ENCODE data around the gene TPRG1. TPM values are rescaled to one million over a fixed set of nuclear protein-coding genes. Genes with fewer than 3 reads are reported as not detected.

The TPRG1 gene
- total and polyA plus RNA-seq, 2 experiments from 2014 or later, result 0.43 TPM; not detected in 1

GRCh38 chr3:189304465-189305351 lies 132.9 kb downstream of the TPRG1 start:
- H3K9me2 ChIP-seq (replicated peaks; ENCODE audit: insufficient read depth), result no peaks in the 10 kb centered on the region
- no peaks in the 10 kb centered on the region for H3K27me3 ChIP-seq
- H4K20me1 ChIP-seq (ENCODE audit: insufficient read depth, poor library complexity, severe bottlenecking), result no peaks in the 10 kb centered on the region
- H2AFZ ChIP-seq, result peak overlapping the region; percentile 29
- H3K4me1 ChIP-seq (ENCODE audit: insufficient read depth), result peaks cover 34% of the 10 kb centered on the region
- H3K36me3 ChIP-seq (replicated peaks; ENCODE audit: insufficient read depth, low read depth), result no peaks in the 10 kb centered on the region
- peak overlapping the region; percentile 93 for H3K27ac ChIP-seq
- peak overlapping the region; percentile 60 for H3K4me2 ChIP-seq
- WGBS (ENCODE audit: low lambda C conversion rate, missing lambda C conversion rate), result 22% methylated on average over 10 of the region's 10 CpGs
- no peak overlapping the region for H3K4me3 ChIP-seq
- H3K79me2 ChIP-seq, result no peaks in the 10 kb centered on the region
- H3K9me3 ChIP-seq (ENCODE audit: low read depth), result no peaks in the 10 kb centered on the region
- TF ChIP-seq EZH2 (IDR thresholded peaks at IDR 0.05; ENCODE audit: borderline replicate concordance) (no peak), CTCF (IDR thresholded peaks at IDR 0.05; ENCODE audit: poor library complexity) (no peak), EZH2phosphoT487 (IDR thresholded peaks at IDR 0.05; ENCODE audit: low read depth, severe bottlenecking, unreplicated experiment) (no peak)
- peak; percentile 54 for DNase-seq (ENCODE audit: low spot score)

- Histone ChIP-seq H3K27me3 (no peaks in the 10 kb centered on the region), H3K9me3 (ENCODE audit: low read depth) (no peaks in the 10 kb centered on the region), H3K79me2 (no peaks in the 10 kb centered on the region), H3K4me2 (peak overlapping the region; percentile 60), H3K4me3 (no peak overlapping the region), H3K4me1 (ENCODE audit: insufficient read depth) (peaks cover 39% of the 10 kb centered on the region), H3K27ac (peak overlapping the region; percentile 93), H2AFZ (peak overlapping the region; percentile 29), H3K36me3 (replicated peaks; ENCODE audit: insufficient read depth, low read depth) (no peaks in the 10 kb centered on the region), H4K20me1 (ENCODE audit: insufficient read depth, poor library complexity, severe bottlenecking) (no peaks in the 10 kb centered on the region), H3K9me2 (replicated peaks; ENCODE audit: insufficient read depth) (no peaks in the 10 kb centered on the region)
- WGBS (ENCODE audit: low lambda C conversion rate, missing lambda C conversion rate), result 44% methylated on average over 1 of the region's 1 CpG
- no peak for TF ChIP-seq CTCF (IDR thresholded peaks at IDR 0.05; ENCODE audit: poor library complexity)
- no peak for TF ChIP-seq EZH2phosphoT487 (IDR thresholded peaks at IDR 0.05; ENCODE audit: low read depth, severe bottlenecking, unreplicated experiment)
- TF ChIP-seq EZH2 (IDR thresholded peaks at IDR 0.05; ENCODE audit: borderline replicate concordance), result no peak
- no peak for DNase-seq (ENCODE audit: low spot score)
Measured at GRCh38 chr3:189305412-189305811, 133.6 kb downstream of the TPRG1 start.

GRCh38 chr3:189307963-189308362 lies 136.2 kb downstream of the TPRG1 start:
- Histone ChIP-seq H3K9me3 (ENCODE audit: low read depth) (no peaks in the 10 kb centered on the region), H3K27me3 (no peaks in the 10 kb centered on the region), H3K36me3 (replicated peaks; ENCODE audit: insufficient read depth, low read depth) (no peaks in the 10 kb centered on the region), H3K4me2 (no peak overlapping the region), H3K27ac (peak overlapping the region; percentile 59), H3K9me2 (replicated peaks; ENCODE audit: insufficient read depth) (no peaks in the 10 kb centered on the region), H3K4me3 (no peak overlapping the region), H2AFZ (no peak overlapping the region), H4K20me1 (ENCODE audit: insufficient read depth, poor library complexity, severe bottlenecking) (no peaks in the 10 kb centered on the region), H3K4me1 (ENCODE audit: insufficient read depth) (peaks cover 34% of the 10 kb centered on the region), H3K79me2 (no peaks in the 10 kb centered on the region)
- WGBS (ENCODE audit: low lambda C conversion rate, missing lambda C conversion rate), result 79% methylated on average over 7 of the region's 7 CpGs
- TF ChIP-seq EZH2phosphoT487 (IDR thresholded peaks at IDR 0.05; ENCODE audit: low read depth, severe bottlenecking, unreplicated experiment), result no peak
- TF ChIP-seq EZH2 (IDR thresholded peaks at IDR 0.05; ENCODE audit: borderline replicate concordance), result no peak
- no peak for TF ChIP-seq CTCF (IDR thresholded peaks at IDR 0.05; ENCODE audit: poor library complexity)
- no peak for DNase-seq (ENCODE audit: low spot score)

All from hepatocyte (in vitro differentiated cells).